Measurements from ENCODE around the gene CTDNEP1.

The CTDNEP1 gene

DNA sequence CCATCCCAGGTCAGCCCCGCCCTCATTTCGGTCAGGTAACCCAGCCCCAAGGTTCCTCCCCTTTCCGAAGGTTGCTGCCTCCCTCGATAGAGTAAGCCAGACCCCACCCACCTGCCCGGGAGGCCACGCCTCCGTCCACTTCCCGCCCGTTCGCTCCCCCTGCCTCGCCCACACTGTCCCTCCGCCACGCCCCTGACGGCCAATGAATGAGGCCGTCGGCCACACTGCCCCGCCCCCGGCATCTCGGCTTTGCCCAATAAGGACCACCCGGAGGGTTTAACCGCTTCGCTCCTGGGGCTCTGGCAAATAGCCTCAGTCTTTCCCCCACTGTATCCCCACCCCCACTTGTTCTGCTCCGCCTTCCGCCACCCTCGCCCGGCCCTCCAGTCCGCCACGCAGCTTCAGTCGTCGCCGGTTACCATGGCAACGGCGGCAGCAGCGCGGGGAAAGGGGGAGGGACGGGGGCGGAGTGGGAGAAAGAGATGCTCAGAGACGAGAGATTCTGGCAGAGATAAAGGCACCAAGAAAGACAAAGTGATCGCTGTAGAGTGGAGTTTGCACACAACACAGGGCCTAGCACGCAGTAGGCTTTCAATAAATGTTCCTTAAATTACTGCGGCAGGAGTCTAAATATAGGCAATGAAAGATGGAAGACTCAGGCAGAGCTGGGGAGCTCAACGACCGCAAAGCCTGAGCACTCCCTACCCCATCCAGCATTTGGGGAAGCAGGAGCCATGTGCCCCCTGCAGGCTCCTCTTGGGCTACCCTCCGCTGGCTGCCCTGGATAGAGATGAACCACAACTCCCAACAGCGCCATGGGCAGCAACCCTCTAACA, 37.0 kb downstream of the CTDNEP1 start:
- peak; percentile 99 for FAIRE-seq

DNA sequence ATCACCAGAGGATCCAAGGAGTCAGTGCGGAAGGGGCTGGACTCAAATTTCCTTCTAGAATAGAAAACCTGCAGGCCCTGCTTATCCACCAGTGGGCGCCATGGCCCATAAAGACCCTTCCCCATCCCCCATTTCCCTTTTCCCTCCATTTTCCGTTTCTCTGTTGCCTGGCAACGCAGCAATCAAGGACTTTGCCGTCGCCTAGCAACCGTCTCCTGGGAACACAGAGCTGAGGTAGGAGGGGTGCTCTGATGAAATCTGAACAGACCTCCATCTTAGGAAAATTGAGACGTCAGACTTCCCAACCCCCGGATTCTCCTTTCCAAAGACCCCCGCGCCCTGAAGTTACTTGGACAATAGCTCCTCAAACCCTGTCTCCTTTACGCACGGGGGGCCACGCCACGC, 37.6 kb downstream of the CTDNEP1 start:
- peak; percentile 13 for FAIRE-seq

DNA sequence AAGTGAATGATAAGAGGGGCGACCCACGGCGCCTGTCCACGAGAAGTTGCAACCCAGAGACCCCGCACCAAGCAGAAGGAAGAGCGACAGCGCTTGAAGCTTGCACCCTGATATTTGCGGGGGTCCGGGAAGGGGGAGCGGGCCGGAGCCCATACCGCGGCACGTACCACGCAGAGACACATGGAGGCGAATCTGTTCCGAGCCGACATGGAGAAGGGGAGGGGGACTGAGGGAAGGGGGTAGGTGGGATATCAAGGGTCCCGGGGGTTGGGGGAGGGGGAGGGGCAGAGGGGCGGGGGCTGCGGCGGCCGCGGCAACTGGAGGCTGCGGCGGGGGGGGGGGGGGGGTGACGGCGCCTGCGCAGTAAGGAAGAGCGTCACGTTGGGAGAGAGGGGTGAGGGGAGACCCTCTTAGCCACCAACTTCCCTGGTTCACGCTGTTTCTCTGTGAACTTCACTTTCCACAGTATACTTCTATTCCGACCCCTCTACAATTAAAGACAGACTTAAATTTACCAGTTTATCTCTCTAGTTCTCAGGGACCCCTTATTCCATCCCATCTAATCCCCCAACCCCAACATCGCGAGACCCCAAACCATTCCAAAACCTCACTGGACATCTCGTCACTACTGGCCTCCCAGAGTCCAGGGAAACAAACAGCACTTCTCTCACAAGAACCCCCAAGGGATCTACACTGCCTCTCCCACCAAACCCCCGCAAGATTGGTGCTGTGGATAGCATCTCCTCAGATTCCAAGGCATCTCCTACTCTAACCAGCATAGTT, 39.9 kb downstream of the CTDNEP1 start:
- no peak for FAIRE-seq

DNA sequence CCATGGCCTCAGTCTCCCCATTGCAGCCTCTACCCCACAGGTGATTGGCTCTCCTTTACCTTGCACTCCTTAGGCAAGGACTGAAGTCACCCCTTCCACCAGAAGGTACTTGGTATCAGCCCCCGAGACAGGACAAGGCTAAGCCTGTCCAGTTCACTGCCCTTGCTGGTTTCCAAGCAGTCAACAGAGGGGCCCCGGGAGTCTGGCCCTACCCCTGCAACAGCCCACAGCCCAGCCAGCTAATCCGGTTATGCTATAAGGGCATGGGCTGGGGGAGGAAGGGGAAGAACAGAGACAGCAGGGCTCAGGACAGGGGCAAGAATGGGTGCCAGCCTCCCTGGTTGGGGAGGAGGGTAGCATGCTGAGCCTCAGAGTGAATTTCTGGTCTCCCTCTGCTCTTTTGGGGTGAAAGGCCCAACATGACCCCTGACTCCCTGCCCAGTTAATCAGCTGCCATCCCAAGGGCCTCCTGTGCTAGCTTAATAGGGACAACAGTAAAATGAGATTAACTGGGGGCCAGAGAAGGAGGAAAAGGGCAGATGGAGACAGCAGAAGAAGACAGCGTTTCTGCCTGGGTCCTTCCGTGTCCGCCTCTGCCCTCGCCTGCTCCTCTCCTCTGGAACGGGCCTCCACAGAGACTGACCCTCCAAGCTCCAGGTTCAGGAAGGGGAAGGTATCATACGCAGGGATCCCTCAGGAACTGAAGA, 42.6 kb downstream of the CTDNEP1 start:
- no peak for FAIRE-seq

DNA sequence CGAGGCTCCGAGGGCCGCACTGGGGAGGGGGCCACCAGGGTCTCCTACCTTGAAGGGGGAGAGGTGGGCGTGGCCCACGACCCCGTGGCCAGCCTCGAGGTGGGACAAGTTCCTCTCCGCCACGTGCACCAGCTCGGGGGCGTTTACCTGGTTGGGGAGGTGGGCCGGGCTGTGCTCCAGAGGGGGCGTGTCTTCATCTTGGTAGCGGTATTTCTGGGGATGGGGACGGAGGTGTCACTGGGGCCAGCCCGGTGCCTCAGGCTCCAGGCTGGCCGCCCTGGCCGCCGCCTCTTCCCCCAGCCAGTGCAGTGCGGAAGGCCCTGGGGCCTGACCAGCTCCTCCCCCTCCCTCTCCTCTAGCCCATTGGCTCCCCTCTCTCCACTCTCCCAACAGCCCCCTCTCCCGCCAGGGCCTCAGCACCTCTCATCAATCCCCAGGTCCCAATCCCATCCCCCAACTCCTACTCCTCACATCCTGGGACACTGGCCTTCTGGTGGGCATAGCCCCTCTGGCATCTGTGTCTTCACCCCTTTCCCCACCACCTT, 43.4 kb downstream of the CTDNEP1 start:
- no peak for FAIRE-seq

DNA sequence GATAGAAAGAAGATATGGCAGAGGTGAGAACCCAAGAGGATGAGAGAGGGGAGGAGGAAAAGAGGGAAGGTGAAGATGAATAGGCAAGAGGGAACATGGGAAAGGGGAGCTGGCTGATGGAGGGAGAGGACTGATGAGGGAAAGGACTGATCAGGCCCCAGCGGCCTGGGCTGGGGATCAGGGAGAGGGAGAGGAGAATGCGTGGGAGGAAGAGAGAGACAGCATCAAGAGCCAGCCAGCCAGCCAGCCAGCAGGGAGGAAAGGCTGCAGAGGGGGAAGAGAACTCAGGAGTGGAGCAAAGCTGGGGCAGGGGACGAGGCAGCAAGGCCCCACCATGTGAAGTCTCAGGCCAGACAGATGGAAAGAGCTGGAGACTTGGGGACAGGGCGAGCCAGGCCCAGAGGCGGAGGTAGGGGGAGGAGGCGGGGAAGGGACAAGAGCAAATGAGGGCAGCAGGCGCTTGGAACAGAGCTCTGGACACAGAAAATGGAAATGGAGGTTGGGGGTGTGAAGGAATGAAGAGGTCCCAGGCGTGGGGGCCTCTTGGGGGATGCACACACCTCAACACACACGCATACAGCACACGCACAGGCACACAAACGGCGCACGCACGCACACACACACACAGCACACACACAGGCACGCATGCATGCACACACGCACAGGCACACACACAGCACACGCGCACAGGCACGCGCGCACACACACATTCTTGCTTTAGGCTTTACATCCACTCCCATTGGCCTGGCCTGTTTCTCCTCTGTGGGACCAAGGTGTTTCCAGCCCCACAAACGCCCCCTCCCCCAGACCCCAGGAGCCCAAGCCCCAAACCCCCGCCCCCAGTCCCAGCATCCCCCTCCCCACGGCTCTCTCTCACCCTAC, 44.2 kb downstream of the CTDNEP1 start:
- FAIRE-seq, result no peak

DNA sequence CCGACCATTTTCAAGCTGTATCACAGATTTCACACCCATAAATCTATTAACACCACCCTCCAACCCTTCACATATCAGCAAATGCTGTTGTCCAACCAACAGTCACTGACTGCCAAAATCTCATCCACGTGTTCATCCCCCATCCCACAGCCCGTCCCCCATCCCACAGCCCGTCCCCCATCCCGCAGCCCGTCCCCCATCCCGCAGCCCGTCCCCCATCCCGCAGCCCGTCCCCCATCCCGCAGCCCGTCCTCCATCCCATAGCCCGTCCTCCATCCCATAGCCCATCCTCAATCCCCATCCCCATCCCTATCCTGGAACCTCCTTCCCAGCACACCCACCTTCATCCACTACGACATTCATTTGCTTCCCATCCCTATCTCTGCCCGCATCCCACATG, 46.0 kb downstream of the CTDNEP1 start:
- FAIRE-seq, result no peak

DNA sequence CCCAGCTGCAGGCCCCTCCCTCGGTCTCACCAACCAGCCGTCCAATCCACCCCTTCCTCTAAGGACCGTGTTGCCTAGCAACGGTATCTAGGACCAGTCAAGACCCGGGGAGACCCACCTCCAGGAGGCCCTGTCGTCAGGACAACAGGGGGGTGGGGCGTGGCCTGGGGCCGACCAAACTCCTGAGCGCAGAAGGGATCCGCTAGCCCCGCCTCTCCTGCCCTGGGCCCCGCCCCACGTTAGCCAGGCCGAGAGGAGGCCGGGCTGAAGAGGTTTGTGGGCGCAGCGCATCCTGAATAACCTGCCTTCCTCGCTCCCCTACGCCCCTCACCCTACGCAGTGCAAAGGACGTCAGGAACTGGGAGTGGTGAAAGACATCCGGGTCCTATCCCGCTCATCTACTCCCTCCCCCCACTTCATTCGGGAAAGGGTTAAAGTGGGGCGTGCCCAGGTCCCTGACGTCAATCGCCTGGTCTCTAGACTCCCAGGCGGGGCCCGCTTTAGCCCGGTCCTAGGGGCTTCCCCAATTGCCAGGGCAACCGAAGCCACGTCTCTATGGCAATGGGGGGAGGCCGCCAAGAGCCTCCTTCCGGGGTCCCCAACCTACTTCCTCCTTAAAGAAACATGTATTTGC, 46.6 kb downstream of the CTDNEP1 start:
- no peak for FAIRE-seq

DNA sequence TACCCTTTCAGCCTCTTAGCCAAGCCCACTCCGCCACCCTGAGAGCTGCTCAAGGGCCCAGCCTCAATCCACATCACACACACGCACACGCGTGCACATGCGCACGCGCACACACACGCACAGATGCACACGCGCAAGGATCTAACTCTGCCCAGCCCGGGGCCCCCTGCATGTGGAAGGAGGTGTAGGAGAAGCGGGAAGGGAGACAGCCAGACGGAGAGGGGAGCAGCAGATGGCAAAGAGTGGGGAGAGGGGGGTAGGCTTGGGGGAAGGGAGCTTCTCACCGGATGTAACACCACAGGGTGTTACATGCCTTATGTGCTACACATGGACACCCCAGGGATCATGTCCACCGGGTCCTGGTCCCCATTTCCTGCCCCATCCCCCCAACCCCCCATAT, 47.2 kb downstream of the CTDNEP1 start:
- FAIRE-seq, result no peak

DNA sequence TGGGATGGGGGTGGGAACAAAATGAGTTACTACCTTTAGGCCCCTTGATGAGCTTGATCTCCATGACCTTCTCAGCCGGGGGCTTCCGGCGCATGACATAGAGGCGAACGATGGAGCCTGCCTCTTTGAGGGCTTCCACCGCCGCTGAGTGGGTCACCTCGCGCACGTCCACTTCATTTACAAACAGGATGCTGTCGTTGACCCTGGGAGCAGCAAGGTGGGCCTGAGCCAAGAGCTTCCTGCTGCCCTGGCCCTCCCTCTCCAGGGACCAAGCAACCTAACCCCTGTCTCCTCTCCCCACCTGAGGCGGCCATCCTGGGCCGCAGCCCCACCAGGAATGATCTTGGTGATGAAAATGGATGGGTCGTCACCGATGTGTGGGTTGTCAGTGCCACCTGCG, 48.1 kb downstream of the CTDNEP1 start:
- no peak for FAIRE-seq

DNA sequence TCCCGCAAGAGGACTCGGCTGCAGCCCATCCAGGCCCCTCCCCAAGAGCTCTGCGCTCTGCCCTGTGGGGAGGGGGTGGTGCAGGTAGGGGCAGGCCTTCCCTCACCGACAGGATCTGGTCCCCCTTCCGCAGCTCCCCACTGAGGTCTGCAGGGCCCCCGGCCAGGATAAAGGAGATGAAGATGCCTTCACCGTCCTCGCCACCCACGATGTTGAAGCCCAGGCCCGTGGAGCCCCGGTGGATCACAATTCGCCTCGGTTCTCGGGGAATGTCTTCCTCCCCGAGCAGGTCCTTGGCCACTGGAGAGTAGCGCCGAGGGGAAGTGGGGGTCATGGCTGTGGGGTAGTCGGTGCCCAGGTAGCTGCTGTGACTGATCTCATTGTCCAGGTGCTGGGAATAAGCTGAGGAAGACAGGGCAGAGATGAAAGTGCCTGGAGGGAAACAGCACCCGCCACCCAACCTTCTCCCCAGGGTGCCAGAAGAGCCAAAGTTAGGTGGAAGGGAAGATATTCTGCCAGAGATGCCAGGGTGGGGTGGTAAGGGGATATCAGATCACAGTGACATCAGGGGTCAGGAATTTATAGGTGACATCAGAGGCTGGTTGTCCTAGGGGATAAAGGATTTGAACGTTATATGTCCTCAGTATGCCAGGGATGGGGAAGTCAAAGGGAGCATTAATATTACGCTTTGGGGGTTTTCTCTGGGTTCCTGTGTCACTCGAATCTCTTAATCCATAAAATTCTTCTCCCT, 54.7 kb downstream of the CTDNEP1 start:
- FAIRE-seq, result no peak

DNA sequence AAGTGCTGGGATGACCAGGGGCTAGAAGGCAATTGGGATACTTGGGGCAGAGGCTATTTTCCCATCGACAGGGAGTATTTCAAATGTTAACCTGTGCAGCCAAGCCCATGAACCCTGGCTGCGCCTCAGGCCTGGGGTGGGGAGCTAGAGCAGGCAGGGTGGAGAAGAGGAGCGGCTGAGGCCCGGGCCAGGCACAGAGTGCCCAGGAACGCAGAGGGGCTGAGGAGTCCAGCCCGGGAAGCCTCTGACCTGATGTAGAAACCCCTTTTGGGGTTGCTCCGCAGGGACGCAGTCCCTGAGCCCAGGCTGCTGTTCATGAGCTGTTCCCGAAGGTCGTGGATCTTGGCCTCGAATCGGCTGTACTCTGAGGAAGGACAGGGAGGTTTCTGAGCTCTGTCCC, 55.6 kb downstream of the CTDNEP1 start:
- FAIRE-seq, result no peak

Measured in G401.6 (cell line).